Fibroblast of pulmonary artery (primary cell): Measurements from ENCODE around the gene ALG12.

Experiments used
- DNase-seq: peaks from one replicate; pipeline ENCODE4 v3.0.0-alpha.2; 2010; ENCODE audit warnings: low read depth
- H3K4me3 ChIP-seq: replicated peaks from 2 replicates; pipeline ENCODE4 v1.5.1; 2011; ENCODE audit warnings: low read depth, mild to moderate bottlenecking, control low read depth, low read length, moderate library complexity
- CTCF ChIP-seq: IDR thresholded peaks from 2 replicates; pipeline ENCODE4 v1.5.1; 2011; ENCODE audit warnings: mild to moderate bottlenecking, control low read depth, low read length, inconsistent platforms; ENCODE audit errors: missing control alignments

Gene ALG12

GRCh38 chr22:49913446-49913845 lies 4.8 kb downstream of the ALG12 start:
- DNase-seq, result no peak
- no peak for TF ChIP-seq CTCF
- no peak overlapping the region for H3K4me3 ChIP-seq

GRCh38 chr22:49913026-49913425 lies 5.2 kb downstream of the ALG12 start:
- no peak for DNase-seq
- H3K4me3 ChIP-seq, result no peak overlapping the region
- no peak for TF ChIP-seq CTCF

- no peak for TF ChIP-seq CTCF
- H3K4me3 ChIP-seq, result no peak overlapping the region
- no peak for DNase-seq
Observed at GRCh38 chr22:49911881-49912625, 6.2 kb downstream of the ALG12 start.

GRCh38 chr22:49910229-49911155 lies 7.7 kb downstream of the ALG12 start:
- no peak for TF ChIP-seq CTCF
- H3K4me3 ChIP-seq, result no peak overlapping the region
- no peak for DNase-seq

- no peak for DNase-seq
- no peak for TF ChIP-seq CTCF
- no peak overlapping the region for H3K4me3 ChIP-seq
Observed at GRCh38 chr22:49909476-49910205, 8.6 kb downstream of the ALG12 start.

- no peak for TF ChIP-seq CTCF
- DNase-seq, result no peak
- H3K4me3 ChIP-seq, result no peak overlapping the region
Observed at GRCh38 chr22:49907807-49908206, 10.4 kb downstream of the ALG12 start.
